Breast epithelium (tissue), 4 donors: ENCODE measurements around the gene CALU. TPM values are rescaled to one million over a fixed set of nuclear protein-coding genes. Genes with fewer than 3 reads are reported as not detected.

Source experiments
- DNase-seq, 2 donors: peaks; one replicate each; pipeline ENCODE4 v3.0.0-alpha.2; 2019; ENCODE audit warnings: low spot score in 2 of 2
- H3K27ac ChIP-seq, 2 donors: fragments of 200-600 bp; sonication (generic) in 1 of 2; one replicate each; pipeline ENCODE4 v1.5.1; 2016 to 2019; ENCODE audit warnings: mild to moderate bottlenecking in 1 of 2
- H3K27me3 ChIP-seq, 2 donors: fragments of 200-600 bp; sonication (generic) in 1 of 2; one replicate each; pipeline versions ENCODE4 v1.5.1 to v1.6.0; 2017 to 2019; ENCODE audit warnings: control low read depth in 1 of 2, mild to moderate bottlenecking in 1 of 2
- H3K36me3 ChIP-seq: fragments of 200-600 bp; one replicate; pipeline ENCODE4 v1.5.1; 2019
- H3K4me1 ChIP-seq, 2 donors: fragments of 200-600 bp; sonication (generic); one replicate each; pipeline ENCODE4 v1.5.1; 2016 to 2019; ENCODE audit warnings: control low read depth in 1 of 2
- H3K4me3 ChIP-seq, 3 donors: fragments of 200-600 bp; sonication (generic); 1 replicate in 2 of 3; 2 replicates in 1 of 3; pipeline ENCODE4 v1.5.1; 2016 to 2019; ENCODE audit warnings: mild to moderate bottlenecking in 3 of 3, moderate library complexity in 2 of 3
- H3K9me3 ChIP-seq, 2 donors: fragments of 200-600 bp; sonication (generic) in 1 of 2; one replicate each; pipeline ENCODE4 v1.5.1; 2016 to 2019; ENCODE audit warnings: control low read depth in 1 of 2
- CTCF ChIP-seq, 3 donors: fragments of 450-650 bp; IDR thresholded peaks; one replicate each; pipeline ENCODE4 v1.5.1; 2016 to 2017; ENCODE audit warnings: antibody characterized with exemption in 3 of 3, mild to moderate bottlenecking in 3 of 3, moderate library complexity in 3 of 3
- POLR2A ChIP-seq: fragments of 450-650 bp; IDR thresholded peaks from one replicate; pipeline ENCODE4 v1.6.1; 2016; ENCODE audit warnings: antibody characterized with exemption, mild to moderate bottlenecking, moderate library complexity
- POLR2AphosphoS5 ChIP-seq, 3 donors: sonication (generic); formaldehyde crosslinking; IDR thresholded peaks; one replicate each; pipeline ENCODE4 v1.6.1; 2017; ENCODE audit warnings: antibody characterized with exemption in 3 of 3
- intact Hi-C: fragments of 100-400 bp; cut with DNase I; formaldehyde crosslinking; loops from one replicate; pipeline ENCODE4 v1.15.1; 2023; ENCODE audit warnings: low total_unique reads
- total RNA-seq, 3 donors: library from RNA; depleted of rRNA; stranded (reverse); fragments of >200 nt; gene quantifications; one replicate each; pipeline ENCODE4 v1.1.0, GENCODE V29; 2016

Gene CALU
- total RNA-seq, 3 donors from 2014 or later = 79.3 to 124 (median 104) TPM

GRCh38 chr7:128735436-128735835 is 3.7 kb upstream of the CALU start:
- Histone ChIP-seq H3K4me1 (peaks cover 0 to 3% of the 10 kb centered on the region in 2 donors), H3K27me3 (no peaks in the 10 kb centered on the region), H3K4me3 (no peak overlapping the region), H3K36me3 (no peaks in the 10 kb centered on the region), H3K27ac (no peak overlapping the region), H3K9me3 (no peaks in the 10 kb centered on the region)
- intact Hi-C loops = no loop called here
- no peak for DNase-seq
- TF ChIP-seq POLR2A (no peak), CTCF (IDR thresholded peaks at IDR 0.05) (no peak), POLR2AphosphoS5 (IDR thresholded peaks at IDR 0.05) (no peak)

- Histone ChIP-seq H3K27me3 (no peaks in the 10 kb centered on the region), H3K4me3 (no peak overlapping the region), H3K9me3 (no peaks in the 10 kb centered on the region), H3K4me1 (peaks cover 0 to 10% of the 10 kb centered on the region in 2 donors), H3K27ac (no peak overlapping the region), H3K36me3 (no peaks in the 10 kb centered on the region)
- intact Hi-C loops = no loop called here
- TF ChIP-seq CTCF (IDR thresholded peaks at IDR 0.05) (no peak), POLR2A (no peak), POLR2AphosphoS5 (IDR thresholded peaks at IDR 0.05) (no peak)
- DNase-seq = no peak
These were observed 1.7 kb upstream of the CALU start for GRCh38 chr7:128737441-128737840.

GRCh38 chr7:128737867-128738385 is 1.2 kb upstream of the CALU start:
- DNase-seq = no peak
- Histone ChIP-seq H3K36me3 (no peaks in the 10 kb centered on the region), H3K4me1 (peaks cover 0 to 10% of the 10 kb centered on the region in 2 donors), H3K9me3 (no peaks in the 10 kb centered on the region), H3K27ac (peak overlapping the region; percentile 85 to 95), H3K27me3 (no peaks in the 10 kb centered on the region), H3K4me3 (no peak overlapping the region)
- intact Hi-C loops = no loop called here
- TF ChIP-seq CTCF (IDR thresholded peaks at IDR 0.05) (no peak), POLR2A (no peak), POLR2AphosphoS5 (IDR thresholded peaks at IDR 0.05) (no peak)

- Histone ChIP-seq H3K4me1 (peaks cover 0 to 10% of the 10 kb centered on the region in 2 donors), H3K9me3 (no peaks in the 10 kb centered on the region), H3K27ac (peak overlapping the region; percentile 85 to 95), H3K36me3 (no peaks in the 10 kb centered on the region), H3K4me3 (peak overlapping the region; percentile 89 to 91 (median 89)), H3K27me3 (no peaks in the 10 kb centered on the region)
- intact Hi-C loops = no loop called here
- no peak for DNase-seq
- peak in 1 of 3 donors; percentile 10 for TF ChIP-seq CTCF (IDR thresholded peaks at IDR 0.05)
- no peak for TF ChIP-seq POLR2AphosphoS5 (IDR thresholded peaks at IDR 0.05)
These were observed 550 bp upstream of the CALU start for GRCh38 chr7:128738570-128739047.

GRCh38 chr7:128739990-128740682 is 977 bp downstream of the CALU start:
- intact Hi-C loops = no loop called here
- Histone ChIP-seq H3K9me3 (no peaks in the 10 kb centered on the region), H3K36me3 (no peaks in the 10 kb centered on the region), H3K4me3 (peak overlapping the region; percentile 89 to 91 (median 89)), H3K27me3 (no peaks in the 10 kb centered on the region), H3K27ac (peak overlapping the region; percentile 85 to 95), H3K4me1 (peaks cover 0 to 10% of the 10 kb centered on the region in 2 donors)
- TF ChIP-seq CTCF (IDR thresholded peaks at IDR 0.05) = no peak
- no peak for TF ChIP-seq POLR2A
- no peak for TF ChIP-seq POLR2AphosphoS5 (IDR thresholded peaks at IDR 0.05)
- no peak for DNase-seq
